Measurements from ENCODE around the gene TNNC1.

DNA sequence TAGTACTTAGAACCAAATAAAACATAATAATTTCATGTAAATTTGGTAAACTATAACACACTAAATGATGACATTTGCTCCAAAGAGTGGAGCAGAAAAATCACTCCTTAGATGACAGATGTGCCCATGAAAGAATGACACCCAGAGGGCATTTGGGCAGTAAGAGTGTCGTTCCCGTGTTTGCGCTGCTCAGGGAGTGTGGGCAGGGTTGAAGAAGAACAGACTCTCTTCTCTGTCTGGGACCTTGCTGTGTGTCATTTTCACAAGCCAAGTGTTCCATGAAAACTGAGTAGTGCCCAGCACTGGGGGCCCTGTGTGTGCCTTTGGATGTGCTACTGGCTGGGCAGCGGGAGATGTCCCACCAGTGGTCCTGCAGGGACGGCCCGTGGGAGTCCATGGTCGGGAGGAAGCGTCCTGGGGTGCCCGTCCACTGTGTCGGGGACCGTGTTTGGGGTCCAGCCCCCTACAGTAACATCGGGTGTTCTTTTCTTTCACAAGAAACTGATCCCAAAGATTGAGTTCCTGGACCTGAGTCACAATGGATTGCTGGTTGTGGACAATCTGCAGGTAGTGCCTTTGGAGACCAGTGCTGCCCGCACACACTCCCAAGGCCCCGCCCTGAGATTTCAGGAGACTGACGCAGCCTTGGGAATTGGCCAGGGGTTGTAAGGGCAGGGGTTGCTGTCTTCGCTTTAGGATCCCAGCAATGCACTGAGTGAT, 23.4 kb upstream of the TNNC1 start:
- no peak for TF ChIP-seq ZNF274 (IDR thresholded peaks at IDR 0.05; ENCODE audit: low read depth, low read length)
- no peak for TF ChIP-seq YY1 (IDR thresholded peaks at IDR 0.05; ENCODE audit: insufficient read depth, insufficient read length)
